Measurements from ENCODE around the gene OR1D2.

The OR1D2 gene

DNA sequence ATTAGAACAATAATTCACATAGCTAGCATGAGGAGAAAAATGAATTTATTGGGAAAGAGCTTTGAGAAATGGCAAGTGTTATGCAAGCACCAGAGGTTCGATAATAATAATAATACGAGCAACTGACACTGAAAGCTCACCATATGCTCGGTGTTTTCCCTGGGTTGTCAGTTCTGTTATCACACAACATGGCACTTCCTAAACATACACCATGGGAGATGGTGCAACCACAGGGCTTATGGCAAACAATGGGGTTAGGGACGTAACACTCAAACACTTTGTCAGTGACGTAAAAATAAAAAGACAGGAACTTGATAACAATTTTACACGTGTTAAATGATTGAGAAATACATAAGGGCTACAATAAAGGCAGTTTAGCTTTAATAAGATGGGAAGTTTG is 64.5 kb downstream of the OR1D2 start (continued):
- TF ChIP-seq, protein P1, sequence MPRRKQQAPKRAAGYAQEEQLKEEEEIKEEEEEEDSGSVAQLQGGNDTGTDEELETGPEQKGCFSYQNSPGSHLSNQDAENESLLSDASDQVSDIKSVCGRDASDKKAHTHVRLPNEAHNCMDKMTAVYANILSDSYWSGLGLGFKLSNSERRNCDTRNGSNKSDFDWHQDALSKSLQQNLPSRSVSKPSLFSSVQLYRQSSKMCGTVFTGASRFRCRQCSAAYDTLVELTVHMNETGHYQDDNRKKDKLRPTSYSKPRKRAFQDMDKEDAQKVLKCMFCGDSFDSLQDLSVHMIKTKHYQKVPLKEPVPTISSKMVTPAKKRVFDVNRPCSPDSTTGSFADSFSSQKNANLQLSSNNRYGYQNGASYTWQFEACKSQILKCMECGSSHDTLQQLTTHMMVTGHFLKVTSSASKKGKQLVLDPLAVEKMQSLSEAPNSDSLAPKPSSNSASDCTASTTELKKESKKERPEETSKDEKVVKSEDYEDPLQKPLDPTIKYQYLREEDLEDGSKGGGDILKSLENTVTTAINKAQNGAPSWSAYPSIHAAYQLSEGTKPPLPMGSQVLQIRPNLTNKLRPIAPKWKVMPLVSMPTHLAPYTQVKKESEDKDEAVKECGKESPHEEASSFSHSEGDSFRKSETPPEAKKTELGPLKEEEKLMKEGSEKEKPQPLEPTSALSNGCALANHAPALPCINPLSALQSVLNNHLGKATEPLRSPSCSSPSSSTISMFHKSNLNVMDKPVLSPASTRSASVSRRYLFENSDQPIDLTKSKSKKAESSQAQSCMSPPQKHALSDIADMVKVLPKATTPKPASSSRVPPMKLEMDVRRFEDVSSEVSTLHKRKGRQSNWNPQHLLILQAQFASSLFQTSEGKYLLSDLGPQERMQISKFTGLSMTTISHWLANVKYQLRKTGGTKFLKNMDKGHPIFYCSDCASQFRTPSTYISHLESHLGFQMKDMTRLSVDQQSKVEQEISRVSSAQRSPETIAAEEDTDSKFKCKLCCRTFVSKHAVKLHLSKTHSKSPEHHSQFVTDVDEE (CRISPR knock-in tag; IDR thresholded peaks at IDR 0.05) = no peak
- TF ChIP-seq, protein P2, sequence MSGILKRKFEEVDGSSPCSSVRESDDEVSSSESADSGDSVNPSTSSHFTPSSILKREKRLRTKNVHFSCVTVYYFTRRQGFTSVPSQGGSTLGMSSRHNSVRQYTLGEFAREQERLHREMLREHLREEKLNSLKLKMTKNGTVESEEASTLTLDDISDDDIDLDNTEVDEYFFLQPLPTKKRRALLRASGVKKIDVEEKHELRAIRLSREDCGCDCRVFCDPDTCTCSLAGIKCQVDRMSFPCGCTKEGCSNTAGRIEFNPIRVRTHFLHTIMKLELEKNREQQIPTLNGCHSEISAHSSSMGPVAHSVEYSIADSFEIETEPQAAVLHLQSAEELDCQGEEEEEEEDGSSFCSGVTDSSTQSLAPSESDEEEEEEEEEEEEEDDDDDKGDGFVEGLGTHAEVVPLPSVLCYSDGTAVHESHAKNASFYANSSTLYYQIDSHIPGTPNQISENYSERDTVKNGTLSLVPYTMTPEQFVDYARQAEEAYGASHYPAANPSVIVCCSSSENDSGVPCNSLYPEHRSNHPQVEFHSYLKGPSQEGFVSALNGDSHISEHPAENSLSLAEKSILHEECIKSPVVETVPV (CRISPR knock-in tag; IDR thresholded peaks at IDR 0.05) = no peak
- TF ChIP-seq SNAI2 (CRISPR knock-in tag; IDR thresholded peaks at IDR 0.05) = no peak

DNA sequence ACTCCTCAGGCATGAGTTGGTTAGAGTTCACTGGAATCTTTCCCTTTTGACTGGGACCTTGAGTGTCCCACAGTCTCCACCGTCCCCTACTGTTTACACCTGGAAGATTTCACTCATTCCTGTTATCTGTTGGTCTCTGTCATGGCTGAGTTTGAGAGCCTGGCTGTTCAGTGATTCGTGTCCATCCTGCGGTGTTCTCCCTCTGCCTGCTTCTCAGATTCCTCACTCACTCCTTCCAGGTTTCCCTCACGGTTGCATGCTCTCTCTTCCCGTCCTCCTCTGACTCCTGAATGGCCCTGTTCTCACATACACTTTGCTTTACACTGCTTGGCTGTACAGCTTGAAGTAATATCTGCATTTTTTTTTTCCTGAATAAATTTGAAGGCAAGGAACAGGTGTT is 65.3 kb downstream of the OR1D2 start:
- TF ChIP-seq ZNF8 (CRISPR knock-in tag; IDR thresholded peaks at IDR 0.05) (no peak), ZC3H10 (CRISPR knock-in tag; IDR thresholded peaks at IDR 0.05) (no peak), CSDC2 (CRISPR knock-in tag; IDR thresholded peaks at IDR 0.05) (no peak)
- TF ChIP-seq, protein P3, sequence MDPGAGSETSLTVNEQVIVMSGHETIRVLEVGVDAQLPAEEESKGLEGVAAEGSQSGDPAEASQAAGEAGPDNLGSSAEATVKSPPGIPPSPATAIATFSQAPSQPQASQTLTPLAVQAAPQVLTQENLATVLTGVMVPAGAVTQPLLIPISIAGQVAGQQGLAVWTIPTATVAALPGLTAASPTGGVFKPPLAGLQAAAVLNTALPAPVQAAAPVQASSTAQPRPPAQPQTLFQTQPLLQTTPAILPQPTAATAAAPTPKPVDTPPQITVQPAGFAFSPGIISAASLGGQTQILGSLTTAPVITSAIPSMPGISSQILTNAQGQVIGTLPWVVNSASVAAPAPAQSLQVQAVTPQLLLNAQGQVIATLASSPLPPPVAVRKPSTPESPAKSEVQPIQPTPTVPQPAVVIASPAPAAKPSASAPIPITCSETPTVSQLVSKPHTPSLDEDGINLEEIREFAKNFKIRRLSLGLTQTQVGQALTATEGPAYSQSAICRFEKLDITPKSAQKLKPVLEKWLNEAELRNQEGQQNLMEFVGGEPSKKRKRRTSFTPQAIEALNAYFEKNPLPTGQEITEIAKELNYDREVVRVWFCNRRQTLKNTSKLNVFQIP (CRISPR knock-in tag; IDR thresholded peaks at IDR 0.05; ENCODE audit: borderline replicate concordance, low read depth) = no peak
- ATAC-seq = peak; percentile 20; the same call in 1 of the 3 replicates
